Epithelial cell of alveolus of lung (primary cell): ENCODE measurements around the gene ZWILCH. TPM values are rescaled to one million over a fixed set of nuclear protein-coding genes. Genes with fewer than 3 reads are reported as not detected.

ENCODE experiments used
- total RNA-seq: library from RNA; depleted of rRNA; stranded (reverse); fragments of >200 nt; gene quantifications from 2 replicates; pipeline ENCODE4 v1.2.1, GENCODE V29; 2015

Gene ZWILCH
- total RNA-seq, result 7.2 and 19.3 TPM in 2 replicates

GRCh38 chr15:66504563-66505429 lies at the start of gene ZWILCH, which contains the start of gene RPL4:
Gene ZWILCH (plus strand): TSS chr15:66505326. CDS start chr15:66505339, 13 bp downstream.
Gene RPL4 (minus strand): TSS chr15:66504855. CDS start chr15:66504790, 65 bp downstream.

GRCh38 chr15:66497502-66498455 lies 7.3 kb upstream of the ZWILCH start, which contains the start of gene SNAPC5:
Gene SNAPC5 (minus strand): TSS chr15:66497762. CDS start chr15:66497731, 31 bp downstream.

GRCh38 chr15:66565741-66566144 lies 60.6 kb downstream of the ZWILCH start, which contains the start of gene LCTL:
Gene LCTL (minus strand): TSS chr15:66565998. CDS start chr15:66565365, 633 bp downstream.

Other genes starting within 250 kb of the ZWILCH start
- gene DIS3L, start 211.8 kb upstream of the ZWILCH start, total RNA-seq, result 8.9 and 9.8 TPM in 2 replicates
- gene TIPIN, start 148.6 kb upstream of the ZWILCH start, total RNA-seq, result 3.5 and 8.9 TPM in 2 replicates
- 32.9 and 44.5 TPM in 2 replicates for gene MAP2K1, start 118.4 kb upstream of the ZWILCH start, total RNA-seq
- 17.5 and 20.9 TPM in 2 replicates for gene SNAPC5, start 7.6 kb upstream of the ZWILCH start, total RNA-seq
- gene RPL4, start 471 bp upstream of the ZWILCH start, total RNA-seq, result 5,333 and 8,616 TPM in 2 replicates
- gene LCTL, start 60.7 kb downstream of the ZWILCH start, total RNA-seq, result 2.1 TPM in 1 of 2 replicates, not detected in the other
- gene SMAD6, start 196.9 kb downstream of the ZWILCH start, total RNA-seq, result 5.3 and 18.4 TPM in 2 replicates